SU-DHL-6 (cell line): ENCODE measurements around the gene TNS3.

Source experiments
- H2AFZ ChIP-seq: fragments of 200-600 bp; sonication (generic); 2 replicates; pipeline ENCODE4 v1.6.1; 2014; ENCODE audit warnings: low read depth, mild to moderate bottlenecking, moderate library complexity, mixed read lengths, antibody characterized with exemption, low read length; ENCODE audit not compliant: severe bottlenecking
- H3F3A ChIP-seq: fragments of 200-600 bp; shearing (Covaris generic); 2 replicates; pipeline ENCODE4 v1.6.0; 2016; ENCODE audit warnings: antibody characterized with exemption, mild to moderate bottlenecking; ENCODE audit not compliant: insufficient read depth
- H3K27ac ChIP-seq: fragments of 200-600 bp; sonication (generic); 2 replicates; pipeline ENCODE4 v1.5.1; 2016; ENCODE audit warnings: low read depth, mild to moderate bottlenecking, low read length, moderate library complexity, mixed read lengths
- H3K27me3 ChIP-seq: fragments of 200-600 bp; sonication (generic), shearing (Covaris generic); 2 replicates; pipeline ENCODE4 v1.6.0; 2014; ENCODE audit warnings: mild to moderate bottlenecking, low read length
- H3K36me3 ChIP-seq: fragments of 200-600 bp; sonication (generic); 2 replicates; pipeline ENCODE4 v1.6.1; 2014; ENCODE audit warnings: mild to moderate bottlenecking, low read length, mixed read lengths
- H3K4me2 ChIP-seq: fragments of 300-600, 200-600 bp; shearing (Covaris generic), sonication (generic); 2 replicates; pipeline ENCODE4 v1.6.0; 2014; ENCODE audit warnings: low read length, low read depth, mild to moderate bottlenecking; ENCODE audit not compliant: poor library complexity, severe bottlenecking
- H3K4me3 ChIP-seq: fragments of 200-600 bp; sonication (generic); 2 replicates; pipeline ENCODE4 v1.5.1; 2014; ENCODE audit warnings: antibody characterized with exemption, low read length, mild to moderate bottlenecking, mixed read lengths; ENCODE audit not compliant: insufficient read depth, poor library complexity, severe bottlenecking
- H3K79me2 ChIP-seq: fragments of 200-600 bp; sonication (generic); 2 replicates; pipeline ENCODE4 v1.6.1; 2014; ENCODE audit warnings: mild to moderate bottlenecking, low read length, moderate library complexity; ENCODE audit not compliant: insufficient read depth
- H3K9ac ChIP-seq: fragments of 200-600 bp; sonication (generic); 2 replicates; pipeline ENCODE4 v1.7.0; 2014; ENCODE audit warnings: mild to moderate bottlenecking, low read length
- H3K9me2 ChIP-seq: fragments of 200-600 bp; sonication (generic); replicated peaks from 2 replicates; pipeline ENCODE4 v1.6.1; 2014; ENCODE audit warnings: low read length; ENCODE audit not compliant: insufficient read depth
- H3K9me3 ChIP-seq: fragments of 200-600 bp; sonication (generic); 2 replicates; pipeline ENCODE4 v1.6.1; 2014; ENCODE audit warnings: low read length, mixed read lengths; ENCODE audit not compliant: insufficient read depth
- H4K20me1 ChIP-seq: fragments of 200-600 bp; sonication (generic); 2 replicates; pipeline ENCODE4 v1.6.1; 2014; ENCODE audit warnings: low read depth, mild to moderate bottlenecking, antibody characterized with exemption, low read length, moderate library complexity, mixed read lengths
- CTCF ChIP-seq: fragments of 200-600 bp; sonication (generic); IDR thresholded peaks from one replicate; pipeline ENCODE4 v1.5.1; 2017; ENCODE audit warnings: antibody characterized with exemption, mild to moderate bottlenecking, low read length, moderate library complexity; ENCODE audit not compliant: insufficient read depth, poor library complexity, severe bottlenecking
- EZH2phosphoT487 ChIP-seq: fragments of 200-600 bp; sonication (generic), shearing (Covaris generic); conservative IDR thresholded peaks from 2 replicates; pipeline ENCODE4 v1.6.1; 2018; ENCODE audit warnings: mild to moderate bottlenecking, antibody characterized with exemption, low read length, moderate library complexity, mixed read lengths

Gene TNS3

GRCh38 chr7:47415318-47416212, 166.3 kb downstream of the TNS3 start:
- Histone ChIP-seq H3K79me2 (no peaks in the 10 kb centered on the region), H3F3A (no peaks in the 10 kb centered on the region), H3K4me2 (no peak overlapping the region), H3K36me3 (no peaks in the 10 kb centered on the region), H3K9ac (no peak overlapping the region), H4K20me1 (no peaks in the 10 kb centered on the region), H3K9me2 (no peaks in the 10 kb centered on the region), H3K27me3 (no peaks in the 10 kb centered on the region), H3K27ac (no peak overlapping the region), H3K9me3 (no peaks in the 10 kb centered on the region), H2AFZ (no peak overlapping the region), H3K4me3 (no peak overlapping the region)
- TF ChIP-seq CTCF (no peak), EZH2phosphoT487 (no peak)

GRCh38 chr7:47414342-47415317, 167.3 kb downstream of the TNS3 start:
- Histone ChIP-seq H3K27ac (no peak overlapping the region), H3K79me2 (no peaks in the 10 kb centered on the region), H3K4me3 (no peak overlapping the region), H2AFZ (no peak overlapping the region), H4K20me1 (no peaks in the 10 kb centered on the region), H3K9me2 (no peaks in the 10 kb centered on the region), H3K9ac (no peak overlapping the region), H3K4me2 (no peak overlapping the region), H3K27me3 (no peaks in the 10 kb centered on the region), H3F3A (no peaks in the 10 kb centered on the region), H3K36me3 (no peaks in the 10 kb centered on the region), H3K9me3 (no peaks in the 10 kb centered on the region)
- no peak for TF ChIP-seq EZH2phosphoT487

GRCh38 chr7:47413526-47414341, 168.2 kb downstream of the TNS3 start:
- no peaks in the 10 kb centered on the region for H3K36me3 ChIP-seq
- H4K20me1 ChIP-seq = no peaks in the 10 kb centered on the region
- H3F3A ChIP-seq = no peaks in the 10 kb centered on the region
- no peaks in the 10 kb centered on the region for H3K9me2 ChIP-seq
- H3K27me3 ChIP-seq = no peaks in the 10 kb centered on the region
- H3K9ac ChIP-seq = no peak overlapping the region
- no peak for TF ChIP-seq CTCF
- no peak for TF ChIP-seq EZH2phosphoT487
- H3K27ac ChIP-seq = no peak overlapping the region
- H3K4me2 ChIP-seq = no peak overlapping the region
- H3K9me3 ChIP-seq = no peaks in the 10 kb centered on the region
- H3K79me2 ChIP-seq = no peaks in the 10 kb centered on the region
- H3K4me3 ChIP-seq = no peak overlapping the region
- no peak overlapping the region for H2AFZ ChIP-seq
